Transverse colon (tissue), 4 donors: ENCODE measurements around the gene DTX4. TPM values are rescaled to one million over a fixed set of nuclear protein-coding genes. Genes with fewer than 3 reads are reported as not detected.

Experiments
- DNase-seq: peaks from one replicate; pipeline ENCODE4 v3.0.0-alpha.2; 2019
- H3K27ac ChIP-seq, 4 donors: fragments of 200-600 bp; sonication (generic); 2 replicates each; pipeline ENCODE4 v1.5.1; 2016 to 2018; ENCODE audit warnings: inconsistent platforms in 4 of 4
- H3K27me3 ChIP-seq: fragments of 200-600 bp; sonication (generic); 2 replicates; pipeline ENCODE4 v1.5.1; 2017; ENCODE audit warnings: inconsistent platforms
- H3K36me3 ChIP-seq, 4 donors: fragments of 200-600 bp; sonication (generic); 2 replicates each; pipeline ENCODE4 v1.5.1; 2017 to 2019; ENCODE audit warnings: inconsistent platforms in 4 of 4
- H3K4me1 ChIP-seq, 4 donors: fragments of 200-600 bp; sonication (generic); 2 replicates each; pipeline ENCODE4 v1.5.1; 2017 to 2020; ENCODE audit warnings: inconsistent platforms in 4 of 4
- H3K4me3 ChIP-seq, 4 donors: fragments of 200-600 bp; sonication (generic); 1 replicate in 1 of 4; 2 replicates in 3 of 4; pipeline versions ENCODE4 v1.5.1 to v1.6.1; 2017 to 2019; ENCODE audit warnings: inconsistent platforms in 4 of 4
- H3K9me3 ChIP-seq, 2 donors: fragments of 200-600 bp; sonication (generic); 2 replicates each; pipeline ENCODE4 v1.5.1; 2017 to 2019; ENCODE audit warnings: inconsistent platforms in 2 of 2
- CTCF ChIP-seq, 5 experiments: fragments of 200-600 bp in 3 of 5; fragments of 450-650 bp in 2 of 5; sonication (generic) in 3 of 5; IDR thresholded peaks; 1 replicate in 2 of 5; 2 replicates in 3 of 5; pipeline ENCODE4 v1.5.1; 2016 to 2017; ENCODE audit warnings: antibody characterized with exemption in 5 of 5, inconsistent platforms in 3 of 5, mild to moderate bottlenecking in 2 of 5, moderate library complexity in 1 of 5
- EP300 ChIP-seq: sonication (generic); formaldehyde crosslinking; IDR thresholded peaks from one replicate; pipeline ENCODE4 v1.6.1; 2017; ENCODE audit warnings: antibody characterized with exemption, low read depth
- POLR2A ChIP-seq: fragments of 450-650 bp; IDR thresholded peaks from one replicate; pipeline ENCODE4 v1.6.1; 2016; ENCODE audit warnings: antibody characterized with exemption, mild to moderate bottlenecking, moderate library complexity
- POLR2AphosphoS5 ChIP-seq, 3 donors: sonication (generic); formaldehyde crosslinking; IDR thresholded peaks; one replicate each; pipeline ENCODE4 v1.6.1; 2016; ENCODE audit warnings: antibody characterized with exemption in 3 of 3
- WGBS, 2 donors: methylation state at CpG; one replicate each; pipeline ENCODE4 v1.1.5; 2018; ENCODE audit warnings: low coverage in 1 of 2; 5-methylcytosine and 5-hydroxymethylcytosine counted together
- in situ Hi-C, 4 donors: fragments of 200-750 bp; cut with MboI; loops; one replicate each; pipeline versions ENCODE4 v1.15.0 to v1.15.1; 2017; ENCODE audit warnings: low sequenced_read_pairs in 3 of 4, low pct_ligation_motif_present in 1 of 4, low pct_unique_long_range_greater_than_20kb in 1 of 4
- intact Hi-C: fragments of 100-400 bp; cut with DNase I; formaldehyde crosslinking; loops from one replicate; pipeline ENCODE4 v1.15.1; 2023; ENCODE audit warnings: low total_unique reads
- total RNA-seq, 4 donors: library from RNA; depleted of rRNA; stranded (reverse); fragments of >200 nt; gene quantifications; one replicate each; pipeline ENCODE4 v1.1.0, GENCODE V29; 2016

DTX4 gene
- total RNA-seq, 4 donors from 2014 or later = 61.3 to 95.3 (median 77.6) TPM

GRCh38 chr11:59164028-59164427, 7.9 kb upstream of the DTX4 start:
- TF ChIP-seq POLR2AphosphoS5 (IDR thresholded peaks at IDR 0.05) (no peak), EP300 (no peak), CTCF (IDR thresholded peaks at IDR 0.05) (no peak), POLR2A (no peak)
- H3K27ac ChIP-seq = no peak overlapping the region
- no peaks in the 10 kb centered on the region for H3K9me3 ChIP-seq
- in situ Hi-C loops = loop anchor here in 2 of 4 donors (10.0 to 25.0 kb wide), 4 partner anchors 121 to 273 kb away; partner anchors contain the start of genes OR5A1 (in 2 of the 2) and OR5A2 (in 1 of the 2)
- intact Hi-C loops = no loop called here
- no peak overlapping the region for H3K4me3 ChIP-seq
- no peaks in the 10 kb centered on the region for H3K36me3 ChIP-seq
- H3K27me3 ChIP-seq = no peaks in the 10 kb centered on the region
- no peaks in the 10 kb centered on the region for H3K4me1 ChIP-seq
- WGBS, 2 donors = 64 to 84% methylated on average over 3 of the region's 3 CpGs
- no peak for DNase-seq

GRCh38 chr11:59172345-59173079, 580 bp downstream of the DTX4 start:
- peak overlapping the region; percentile 86 to 93 (median 88) for H3K27ac ChIP-seq
- peaks cover 0 to 33% (median 21%) of the 10 kb centered on the region in 4 donors for H3K4me1 ChIP-seq
- intact Hi-C loops = loop anchor here (10.0 kb wide), 1 partner anchor 512 kb away; no protein-coding TSS in a partner anchor
- H3K9me3 ChIP-seq = no peaks in the 10 kb centered on the region
- no peaks in the 10 kb centered on the region for H3K36me3 ChIP-seq
- WGBS, 2 donors = 0% methylated on average over 30 of the region's 70 CpGs; no CpG with 5 or more reads in 1 of the 2 donors
- peak; percentile 52 for DNase-seq
- H3K4me3 ChIP-seq = peak overlapping the region; percentile 78 to 91 (median 82)
- in situ Hi-C loops = loop anchor here in 1 of 4 donors (25.0 kb wide), 2 partner anchors 115 to 265 kb away; partner anchors contain the start of genes OR5A1 and OR5A2
- TF ChIP-seq POLR2AphosphoS5 (IDR thresholded peaks at IDR 0.05) (peak; percentile 16 to 45 (median 20)), EP300 (no peak), CTCF (IDR thresholded peaks at IDR 0.05) (peak in 1 of 5 experiments; percentile 8), POLR2A (peak; percentile 50)
- H3K27me3 ChIP-seq = no peaks in the 10 kb centered on the region

GRCh38 chr11:59173080-59173963, 1.4 kb downstream of the DTX4 start:
- no peaks in the 10 kb centered on the region for H3K9me3 ChIP-seq
- peak overlapping the region; percentile 78 to 91 (median 82) for H3K4me3 ChIP-seq
- peak overlapping the region; percentile 86 to 93 (median 88) for H3K27ac ChIP-seq
- no peaks in the 10 kb centered on the region for H3K36me3 ChIP-seq
- no peaks in the 10 kb centered on the region for H3K27me3 ChIP-seq
- in situ Hi-C loops (loop anchor here in 1 of 4 donors (25.0 kb wide), 2 partner anchors 114 to 264 kb away; partner anchors contain the start of genes OR5A1 and OR5A2), intact Hi-C loops (loop anchor here (10.0 kb wide), 1 partner anchor 511 kb away; no protein-coding TSS in a partner anchor)
- DNase-seq = peak; percentile 41
- no peak for TF ChIP-seq CTCF (IDR thresholded peaks at IDR 0.05)
- TF ChIP-seq POLR2AphosphoS5 (IDR thresholded peaks at IDR 0.05) = no peak
- no peak for TF ChIP-seq POLR2A
- no peak for TF ChIP-seq EP300
- 11 to 40% methylated on average over 1 to 22 of the region's 37 CpGs for whole genome bisulfite sequencing, 2 donors
- peaks cover 0 to 33% (median 21%) of the 10 kb centered on the region in 4 donors for H3K4me1 ChIP-seq
